Adrenal gland (tissue), 12 donors: ENCODE measurements around the gene FOXN3. TPM values are rescaled to one million over a fixed set of nuclear protein-coding genes. Genes with fewer than 3 reads are reported as not detected.

Source experiments
- DNase-seq, 7 donors: peaks; one replicate each; pipeline ENCODE4 v3.0.0-alpha.2; 2019 to 2020
- H3K27ac ChIP-seq, 5 donors: fragments of 200-600 bp; sonication (generic) in 4 of 5; 1 replicate in 3 of 5; 2 replicates in 2 of 5; pipeline versions ENCODE4 v1.5.1 to v1.8.0; 2016 to 2020; ENCODE audit warnings: mild to moderate bottlenecking in 1 of 5
- H3K27me3 ChIP-seq: fragments of 200-600 bp; 2 replicates; pipeline ENCODE4 v1.8.0; 2021
- H3K36me3 ChIP-seq, 2 donors: fragments of 200-600 bp; replicated peaks in 1 of 2; 1 replicate in 1 of 2; 2 replicates in 1 of 2; pipeline versions ENCODE4 v1.5.1 to v1.8.0; 2018 to 2022
- H3K4me1 ChIP-seq, 2 donors: fragments of 200-600 bp; replicated peaks in 1 of 2; 1 replicate in 1 of 2; 2 replicates in 1 of 2; pipeline versions ENCODE4 v1.5.1 to v1.8.0; 2018 to 2021
- H3K4me3 ChIP-seq, 4 donors: fragments of 200-600 bp; sonication (generic) in 3 of 4; one replicate each; pipeline ENCODE4 v1.5.1; 2016 to 2018
- H3K9me3 ChIP-seq, 3 donors: fragments of 200-600 bp; sonication (generic) in 1 of 3; replicated peaks in 1 of 3; 1 replicate in 2 of 3; 2 replicates in 1 of 3; pipeline versions ENCODE4 v1.5.1 to v1.8.0; 2016 to 2021
- CTCF ChIP-seq, 6 experiments: fragments of 450-650 bp in 4 of 6; fragments of 200-600 bp in 2 of 6; sonication (generic) in 1 of 6; IDR thresholded peaks; 1 replicate in 5 of 6; 2 replicates in 1 of 6; pipeline versions ENCODE4 v1.5.1 to v1.8.0; 2016 to 2021; ENCODE audit warnings: antibody characterized with exemption in 6 of 6, mild to moderate bottlenecking in 2 of 6, moderate library complexity in 1 of 6
- POLR2A ChIP-seq, 2 donors: fragments of 450-650 bp; IDR thresholded peaks; one replicate each; pipeline ENCODE4 v1.6.1; 2017; ENCODE audit warnings: antibody characterized with exemption in 2 of 2, mild to moderate bottlenecking in 2 of 2, moderate library complexity in 1 of 2
- WGBS, 4 donors: extraction: QIAGEN DNeasy Blood & Tissue Kit in 2 of 4; methylation state at CpG; one replicate each; pipeline versions ENCODE4 v1.1.5 to v1.1.7; 2013 to 2017; 5-methylcytosine and 5-hydroxymethylcytosine counted together
- intact Hi-C, 2 donors: fragments of 100-400 bp; cut with DNase I; formaldehyde crosslinking; loops; one replicate each; pipeline versions ENCODE4 v1.14.1 to v1.15.0; 2022 to 2023
- polyA plus RNA-seq, 3 donors: library from polyadenylated mRNA; stranded (reverse); fragments of 200-250 nt in 2 of 3; fragments of 350-450 nt in 1 of 3; fragmentation: Illumina TruSeq in 1 of 3; extraction: RNeasy Lipid Tissue Mini Kit (QIAGEN cat#74804) in 1 of 3; gene quantifications; one replicate each; pipeline ENCODE4 v1.2.3, GENCODE V29; 2013 to 2014
- total RNA-seq, 9 donors: library from RNA; depleted of rRNA in 4 of 9; stranded (reverse); fragments of >200 nt in 4 of 9; fragments of 120-200 nt in 1 of 9; fragmentation: NEBNext Ultra II Directional in 1 of 9; extraction: Animal tissue kit (Norgen Biotek cat#: 25700) in 1 of 9; gene quantifications; one replicate each; pipeline versions ENCODE4 v1.1.0 to v1.2.4, GENCODE V29; 2013 to 2023
- donor health status: healthy with polysubstance abuse.
- donor health status: Bipolar disorder and iron deficiency.
- donor health status: DM: yes; HTN: yes; CAD: no.
- donor health status: DM: no; HTN: no; CAD: no.
- donor health status: DM: no; HTN: no; CAD: no.
- donor health status: DM: yes; HTN: yes; CAD: no.

FOXN3 gene
- total and polyA plus RNA-seq, 12 donors, result 10.7 to 131 (median 96.8) TPM

- Histone ChIP-seq H3K27ac (peak overlapping the region in 4 of 5 donors; percentile 4 to 71 (median 54)), H3K4me3 (no peak overlapping the region), H3K36me3 (no peaks in the 10 kb centered on the region), H3K9me3 (no peaks in the 10 kb centered on the region), H3K27me3 (no peaks in the 10 kb centered on the region), H3K4me1 (peaks cover 19 to 28% of the 10 kb centered on the region in 2 donors)
- peak in 3 of 7 donors; percentile 46 to 55 (median 46) for DNase-seq
- 12 to 27% (median 25%) methylated on average over 4 of the region's 4 CpGs for WGBS, 4 donors
- intact Hi-C loops, result no loop called here
- no peak for TF ChIP-seq POLR2A (IDR thresholded peaks at IDR 0.05)
Observed at GRCh38 chr14:89243286-89243685, 173.7 kb downstream of the FOXN3 start.

GRCh38 chr14:89242652-89243279 is 174.3 kb downstream of the FOXN3 start:
- H3K27me3 ChIP-seq, result no peaks in the 10 kb centered on the region
- peak in 1 of 7 donors; percentile 49 for DNase-seq
- TF ChIP-seq POLR2A (IDR thresholded peaks at IDR 0.05) (no peak), CTCF (IDR thresholded peaks at IDR 0.05) (no peak)
- H3K36me3 ChIP-seq, result no peaks in the 10 kb centered on the region
- intact Hi-C loops, result no loop called here
- H3K27ac ChIP-seq, result peak overlapping the region in 4 of 5 donors; percentile 4 to 71 (median 54)
- 42 to 54% (median 45%) methylated on average over 9 of the region's 9 CpGs for WGBS, 4 donors
- no peak overlapping the region for H3K4me3 ChIP-seq
- peaks cover 19 to 28% of the 10 kb centered on the region in 2 donors for H3K4me1 ChIP-seq
- no peaks in the 10 kb centered on the region for H3K9me3 ChIP-seq

GRCh38 chr14:89241934-89242651 is 174.9 kb downstream of the FOXN3 start:
- TF ChIP-seq CTCF (IDR thresholded peaks at IDR 0.05) (peak in 1 of 6 experiments; percentile 8), POLR2A (IDR thresholded peaks at IDR 0.05) (no peak)
- peak in 1 of 7 donors; percentile 51 for DNase-seq
- 47 to 71% (median 56%) methylated on average over 8 of the region's 8 CpGs for WGBS, 4 donors
- Histone ChIP-seq H3K9me3 (no peaks in the 10 kb centered on the region), H3K27ac (peak overlapping the region in 1 of 5 donors; percentile 60), H3K4me1 (peaks cover 19 to 28% of the 10 kb centered on the region in 2 donors), H3K4me3 (no peak overlapping the region), H3K36me3 (no peaks in the 10 kb centered on the region), H3K27me3 (no peaks in the 10 kb centered on the region)
- intact Hi-C loops, result no loop called here

- intact Hi-C loops, result no loop called here
- H3K4me1 ChIP-seq, result peaks cover 19 to 28% of the 10 kb centered on the region in 2 donors
- peak overlapping the region in 1 of 5 donors; percentile 35 for H3K27ac ChIP-seq
Observed at GRCh38 chr14:89241257-89241656, 175.8 kb downstream of the FOXN3 start.

More at GRCh38 chr14:89241257-89241656, 175.8 kb downstream of the FOXN3 start:
- Histone ChIP-seq H3K36me3 (no peaks in the 10 kb centered on the region), H3K4me3 (no peak overlapping the region), H3K27me3 (no peaks in the 10 kb centered on the region), H3K9me3 (no peaks in the 10 kb centered on the region)
- DNase-seq, result peak in 1 of 7 donors; percentile 42
- WGBS, 4 donors, result 83 to 91% (median 87%) methylated on average over 4 of the region's 4 CpGs
- TF ChIP-seq POLR2A (IDR thresholded peaks at IDR 0.05) (no peak), CTCF (IDR thresholded peaks at IDR 0.05) (no peak)
